Neural cell (in vitro differentiated cells): ENCODE results near the gene KCNK6.

ENCODE experiments used
- CTCF ChIP-seq: fragments of 450-650 bp; IDR thresholded peaks from 2 replicates; pipeline ENCODE4 v1.5.1; 2014; ENCODE audit warnings: antibody characterized with exemption, mild to moderate bottlenecking, moderate library complexity; ENCODE audit not compliant: poor library complexity, severe bottlenecking
- POLR2AphosphoS5 ChIP-seq: IDR thresholded peaks from 2 replicates; pipeline ENCODE4 v1.6.1; 2012
- SMC3 ChIP-seq: fragments of 450-650 bp; conservative IDR thresholded peaks from 2 replicates; pipeline ENCODE4 v1.6.1; 2014; ENCODE audit warnings: antibody characterized with exemption, mild to moderate bottlenecking, moderate library complexity; ENCODE audit not compliant: poor library complexity

- TF ChIP-seq SMC3 (no peak), POLR2AphosphoS5 (no peak), CTCF (no peak)
These were observed 9.9 kb upstream of the KCNK6 start for GRCh38 chr19:38309615-38310278.
